OCI-LY7 (cell line): ENCODE data around the gene PRADC1.

Experiments used
- CTCF ChIP-seq: fragments of 200-600 bp; sonication (generic); conservative IDR thresholded peaks from 2 replicates; pipeline ENCODE4 v1.5.1; 2014; ENCODE audit warnings: mild to moderate bottlenecking, antibody characterized with exemption, low read length, moderate library complexity, mixed read lengths
- EZH2phosphoT487 ChIP-seq: fragments of 200-600 bp; sonication (generic); IDR thresholded peaks from 2 replicates; pipeline ENCODE4 v1.6.1; 2018; ENCODE audit warnings: low read depth, borderline replicate concordance, mild to moderate bottlenecking, mixed run types, antibody characterized with exemption, low read length, moderate library complexity, mixed read lengths

GRCh38 chr2:73254343-73255006 lies 21.4 kb upstream of the PRADC1 start:
- TF ChIP-seq CTCF (no peak), EZH2phosphoT487 (no peak)
